DND-41 (cell line): ENCODE results near the gene ATP6V0D1.

ENCODE experiments used
- ATAC-seq: fragments of 200-7000 bp; cut with Tn5 transposase; 3 replicates; pipeline ENCODE4 v1.9.1; 2021; ENCODE audit warnings: low read depth; ENCODE audit not compliant: insufficient read depth
- DNase-seq: peaks from one replicate; pipeline ENCODE4 v3.0.0-alpha.2; 2020
- H2AFZ ChIP-seq: 2 replicates; pipeline ENCODE4 v1.6.0; 2012; ENCODE audit warnings: low read depth, low read length
- H3K27ac ChIP-seq: 2 replicates; pipeline ENCODE4 v1.5.1; 2012; ENCODE audit warnings: low read length, inconsistent platforms
- H3K27me3 ChIP-seq: fragments of 200-600 bp; sonication (generic); 2 replicates; pipeline ENCODE4 v1.6.0; 2012; ENCODE audit warnings: low read length, mild to moderate bottlenecking, inconsistent platforms; ENCODE audit not compliant: insufficient read depth, poor library complexity
- H3K36me3 ChIP-seq: 2 replicates; pipeline ENCODE4 v1.5.1; 2012; ENCODE audit warnings: low read length, inconsistent platforms; ENCODE audit not compliant: insufficient read depth
- H3K4me1 ChIP-seq: 2 replicates; pipeline ENCODE4 v1.5.1; 2012; ENCODE audit warnings: mild to moderate bottlenecking, low read length; ENCODE audit not compliant: insufficient read depth
- H3K4me2 ChIP-seq: 2 replicates; pipeline ENCODE4 v1.6.0; 2012; ENCODE audit warnings: mild to moderate bottlenecking, moderate library complexity, low read length, inconsistent platforms; ENCODE audit not compliant: insufficient read depth
- H3K4me3 ChIP-seq, 2 experiments: fragments of 200-600 bp in 1 of 2; shearing (Covaris generic) in 1 of 2; 2 replicates each; pipeline ENCODE4 v1.5.1; 2012 to 2016; ENCODE audit warnings: inconsistent platforms in 2 of 2, low read length in 2 of 2, mild to moderate bottlenecking in 2 of 2, low read depth in 1 of 2, moderate library complexity in 1 of 2
- H3K79me2 ChIP-seq: 2 replicates; pipeline ENCODE4 v1.6.0; 2012; ENCODE audit warnings: low read length, inconsistent platforms; ENCODE audit not compliant: insufficient read depth
- H3K9ac ChIP-seq: 2 replicates; pipeline ENCODE4 v1.6.0; 2012; ENCODE audit warnings: low read depth, mild to moderate bottlenecking, inconsistent platforms, low read length, moderate library complexity
- H3K9me3 ChIP-seq: 2 replicates; pipeline ENCODE4 v1.5.1; 2012; ENCODE audit warnings: low read length, moderate library complexity, mild to moderate bottlenecking, inconsistent platforms; ENCODE audit not compliant: insufficient read depth, severe bottlenecking
- H4K20me1 ChIP-seq: 2 replicates; pipeline ENCODE4 v1.6.0; 2012; ENCODE audit warnings: low read length; ENCODE audit not compliant: insufficient read depth
- CTCF ChIP-seq: IDR thresholded peaks from 2 replicates; pipeline ENCODE4 v1.5.1; 2012; ENCODE audit warnings: borderline replicate concordance, low read length, moderate library complexity, mild to moderate bottlenecking; ENCODE audit not compliant: poor library complexity, severe bottlenecking; ENCODE audit errors: extremely low read depth
- EZH2 ChIP-seq: IDR thresholded peaks from 3 replicates; pipeline ENCODE4 v1.6.1; 2012; ENCODE audit warnings: borderline replicate concordance, low read depth, mild to moderate bottlenecking, moderate library complexity, low read length, inconsistent platforms; ENCODE audit not compliant: severe bottlenecking

The ATP6V0D1 gene

DNA sequence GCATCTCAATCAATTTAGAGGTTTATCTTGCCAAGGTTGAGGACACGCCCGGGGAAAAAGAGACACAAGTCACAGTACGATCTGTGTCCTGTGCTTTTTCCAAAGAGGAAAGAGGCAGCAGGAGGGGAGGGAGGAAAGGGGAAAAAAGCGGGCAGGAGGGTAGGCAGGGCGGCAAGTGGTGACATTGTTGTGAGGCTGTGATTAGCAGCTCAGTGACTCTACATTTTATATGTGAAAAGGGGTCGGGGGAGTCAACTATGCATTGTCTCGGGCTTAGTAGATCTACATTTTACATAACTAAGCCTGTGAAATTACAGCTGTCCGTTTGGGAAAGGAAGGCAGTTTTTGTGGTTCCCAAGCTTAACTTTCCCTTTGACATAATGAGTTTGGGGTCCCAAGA lies 25.5 kb upstream of the ATP6V0D1 start:
- no peak for ATAC-seq
- H3K4me3 ChIP-seq, result no peak overlapping the region
- H3K4me1 ChIP-seq, result 0 out of 2 replicates have a peak, but pooled peaks cover 2% of the 10 kb centered on the region
- no peaks in the 10 kb centered on the region for H3K9me3 ChIP-seq
- H3K9ac ChIP-seq, result no peak overlapping the region
- H3K27me3 ChIP-seq, result no peaks in the 10 kb centered on the region
- H3K27ac ChIP-seq, result no peak overlapping the region
- no peak for TF ChIP-seq EZH2
- no peak for TF ChIP-seq CTCF
- H3K79me2 ChIP-seq, result no peaks in the 10 kb centered on the region
- H3K4me2 ChIP-seq, result no peak overlapping the region
- H3K36me3 ChIP-seq, result no peaks in the 10 kb centered on the region
- no peak for DNase-seq
- no peak overlapping the region for H2AFZ ChIP-seq
- no peaks in the 10 kb centered on the region for H4K20me1 ChIP-seq

- Histone ChIP-seq H3K4me2 (no peak overlapping the region), H2AFZ (no peak overlapping the region), H4K20me1 (no peaks in the 10 kb centered on the region), H3K27me3 (no peaks in the 10 kb centered on the region), H3K27ac (no peak overlapping the region), H3K79me2 (no peaks in the 10 kb centered on the region), H3K4me3 (no peak overlapping the region), H3K9me3 (no peaks in the 10 kb centered on the region), H3K36me3 (0 out of 2 replicates have a peak, but pooled peaks cover 2% of the 10 kb centered on the region), H3K4me1 (0 out of 2 replicates have a peak, but pooled peaks cover 2% of the 10 kb centered on the region), H3K9ac (no peak overlapping the region)
- no peak for ATAC-seq
- no peak for DNase-seq
- no peak for TF ChIP-seq CTCF
- TF ChIP-seq EZH2, result no peak
Measured at GRCh38 chr16:67504031-67505021, 23.4 kb upstream of the ATP6V0D1 start.

- no peaks in the 10 kb centered on the region for H3K4me1 ChIP-seq
- ATAC-seq (no peak), DNase-seq (no peak)
- no peaks in the 10 kb centered on the region for H3K9me3 ChIP-seq
- H3K79me2 ChIP-seq, result no peaks in the 10 kb centered on the region
- H3K9ac ChIP-seq, result no peak overlapping the region
- H3K4me3 ChIP-seq, result no peak overlapping the region
- H3K4me2 ChIP-seq, result no peak overlapping the region
- H3K27me3 ChIP-seq, result no peaks in the 10 kb centered on the region
- no peak overlapping the region for H3K27ac ChIP-seq
- peaks cover 17% of the 10 kb centered on the region for H3K36me3 ChIP-seq
- H2AFZ ChIP-seq, result no peak overlapping the region
- TF ChIP-seq EZH2 (no peak), CTCF (no peak)
- H4K20me1 ChIP-seq, result no peaks in the 10 kb centered on the region
Measured at GRCh38 chr16:67499106-67499505, 18.1 kb upstream of the ATP6V0D1 start.
